GM21528 (cell line): ENCODE results near the gene PACSIN2.

ENCODE experiments used
- ATAC-seq: cut with Tn5 transposase; IDR thresholded peaks from one replicate; pipeline ENCODE4 v1.9.1; 2021; ENCODE audit warnings: mild to moderate bottlenecking, moderate library complexity; ENCODE audit not compliant: unreplicated experiment, low FRiP score

The PACSIN2 gene

GRCh38 chr22:42841444-42841843, 173.5 kb downstream of the PACSIN2 start:
- ATAC-seq: no peak

- no peak for ATAC-seq
Observed at GRCh38 chr22:42837556-42837955, 177.4 kb downstream of the PACSIN2 start.

GRCh38 chr22:42836026-42836425, 178.9 kb downstream of the PACSIN2 start:
- ATAC-seq: no peak

GRCh38 chr22:42834177-42834949, 180.6 kb downstream of the PACSIN2 start:
- ATAC-seq: no peak

GRCh38 chr22:42833104-42833503, 181.8 kb downstream of the PACSIN2 start:
- ATAC-seq: no peak

GRCh38 chr22:42831712-42832111, 183.2 kb downstream of the PACSIN2 start:
- no peak for ATAC-seq

GRCh38 chr22:42830161-42830560, 184.8 kb downstream of the PACSIN2 start:
- ATAC-seq: no peak

- no peak for ATAC-seq
Observed at GRCh38 chr22:42829302-42829701, 185.6 kb downstream of the PACSIN2 start.

- ATAC-seq: no peak
Observed at GRCh38 chr22:42825796-42826195, 189.2 kb downstream of the PACSIN2 start.

- no peak for ATAC-seq
Observed at GRCh38 chr22:42821386-42821785, 193.6 kb downstream of the PACSIN2 start.

GRCh38 chr22:42820045-42820763, 194.7 kb downstream of the PACSIN2 start:
- ATAC-seq: no peak
